Measurements from ENCODE around the gene SLC9A4. TPM values are rescaled to one million over a fixed set of nuclear protein-coding genes. Genes with fewer than 3 reads are reported as not detected.

SLC9A4 gene
- total and polyA plus RNA-seq, 9 donors, result 0.10 to 0.13 (median 0.11) TPM; not detected in 5

DNA sequence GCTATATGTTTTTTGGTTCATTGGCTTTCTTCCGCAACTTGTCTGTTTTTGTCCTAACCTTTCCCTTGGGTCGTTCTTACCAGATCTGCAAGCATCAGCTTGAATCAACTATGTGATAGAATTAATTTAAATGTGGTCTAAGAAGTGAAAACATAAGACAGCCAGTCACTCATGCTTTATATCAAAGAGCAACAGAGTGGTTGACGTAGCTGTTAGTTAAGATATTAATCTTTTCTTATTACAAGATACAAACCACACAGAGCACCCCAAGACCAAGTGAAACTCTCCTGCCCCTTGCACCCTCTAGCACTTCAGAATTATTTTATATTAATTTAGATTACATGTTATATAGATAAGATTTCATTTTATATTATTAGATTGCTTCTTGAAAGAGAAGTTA, 34.9 kb upstream of the SLC9A4 start:
- H3K36me3 ChIP-seq, result no peaks in the 10 kb centered on the region
- no peak for TF ChIP-seq EP300 (IDR thresholded peaks at IDR 0.05)
- TF ChIP-seq POLR2A (IDR thresholded peaks at IDR 0.05), result no peak
- TF ChIP-seq, protein P1, sequence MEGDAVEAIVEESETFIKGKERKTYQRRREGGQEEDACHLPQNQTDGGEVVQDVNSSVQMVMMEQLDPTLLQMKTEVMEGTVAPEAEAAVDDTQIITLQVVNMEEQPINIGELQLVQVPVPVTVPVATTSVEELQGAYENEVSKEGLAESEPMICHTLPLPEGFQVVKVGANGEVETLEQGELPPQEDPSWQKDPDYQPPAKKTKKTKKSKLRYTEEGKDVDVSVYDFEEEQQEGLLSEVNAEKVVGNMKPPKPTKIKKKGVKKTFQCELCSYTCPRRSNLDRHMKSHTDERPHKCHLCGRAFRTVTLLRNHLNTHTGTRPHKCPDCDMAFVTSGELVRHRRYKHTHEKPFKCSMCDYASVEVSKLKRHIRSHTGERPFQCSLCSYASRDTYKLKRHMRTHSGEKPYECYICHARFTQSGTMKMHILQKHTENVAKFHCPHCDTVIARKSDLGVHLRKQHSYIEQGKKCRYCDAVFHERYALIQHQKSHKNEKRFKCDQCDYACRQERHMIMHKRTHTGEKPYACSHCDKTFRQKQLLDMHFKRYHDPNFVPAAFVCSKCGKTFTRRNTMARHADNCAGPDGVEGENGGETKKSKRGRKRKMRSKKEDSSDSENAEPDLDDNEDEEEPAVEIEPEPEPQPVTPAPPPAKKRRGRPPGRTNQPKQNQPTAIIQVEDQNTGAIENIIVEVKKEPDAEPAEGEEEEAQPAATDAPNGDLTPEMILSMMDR (IDR thresholded peaks at IDR 0.05), result no peak
- intact Hi-C loops (cut with DNase I), result no loop called here
- no peak overlapping the region for H3K27ac ChIP-seq
- no peaks in the 10 kb centered on the region for H3K9me3 ChIP-seq
- no peaks in the 10 kb centered on the region for H3K4me1 ChIP-seq (ENCODE audit: insufficient read depth)
- H3K27me3 ChIP-seq, result no peaks in the 10 kb centered on the region
- no peak for DNase-seq
- H3K4me3 ChIP-seq, result no peak overlapping the region
- 86 to 93% (median 91%) methylated on average over 3 of the region's 3 CpGs for WGBS, 3 donors

DNA sequence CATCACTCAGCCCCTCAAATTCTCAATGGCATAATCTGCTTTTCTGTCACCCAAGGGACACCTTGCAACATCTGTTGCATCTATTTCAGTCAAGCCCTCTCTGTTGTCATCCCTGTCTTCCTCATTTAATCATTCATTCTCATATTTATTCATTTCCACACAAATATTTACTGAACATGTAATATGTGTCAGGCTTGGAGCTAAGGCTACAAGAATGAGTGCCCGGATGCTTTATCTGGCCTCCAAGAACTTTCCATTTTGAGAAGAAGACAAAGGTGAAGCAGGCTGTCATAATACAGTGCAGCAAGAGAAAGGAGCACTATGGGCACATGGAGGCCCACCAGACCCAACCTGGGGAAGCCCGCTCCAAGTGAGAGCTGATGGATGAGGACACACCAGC, 34.4 kb upstream of the SLC9A4 start:
- intact Hi-C loops (cut with DNase I), result no loop called here
- Histone ChIP-seq H3K27ac (no peak overlapping the region), H3K9me3 (no peaks in the 10 kb centered on the region), H3K36me3 (no peaks in the 10 kb centered on the region), H3K4me1 (ENCODE audit: insufficient read depth) (no peaks in the 10 kb centered on the region), H3K4me3 (no peak overlapping the region), H3K27me3 (no peaks in the 10 kb centered on the region)
- 93 to 99% (median 96%) methylated on average over 2 of the region's 2 CpGs for WGBS, 3 donors
- no peak for DNase-seq
- TF ChIP-seq EP300 (IDR thresholded peaks at IDR 0.05) (no peak), POLR2A (IDR thresholded peaks at IDR 0.05) (no peak)
- TF ChIP-seq, protein P1 (IDR thresholded peaks at IDR 0.05), result no peak

DNA sequence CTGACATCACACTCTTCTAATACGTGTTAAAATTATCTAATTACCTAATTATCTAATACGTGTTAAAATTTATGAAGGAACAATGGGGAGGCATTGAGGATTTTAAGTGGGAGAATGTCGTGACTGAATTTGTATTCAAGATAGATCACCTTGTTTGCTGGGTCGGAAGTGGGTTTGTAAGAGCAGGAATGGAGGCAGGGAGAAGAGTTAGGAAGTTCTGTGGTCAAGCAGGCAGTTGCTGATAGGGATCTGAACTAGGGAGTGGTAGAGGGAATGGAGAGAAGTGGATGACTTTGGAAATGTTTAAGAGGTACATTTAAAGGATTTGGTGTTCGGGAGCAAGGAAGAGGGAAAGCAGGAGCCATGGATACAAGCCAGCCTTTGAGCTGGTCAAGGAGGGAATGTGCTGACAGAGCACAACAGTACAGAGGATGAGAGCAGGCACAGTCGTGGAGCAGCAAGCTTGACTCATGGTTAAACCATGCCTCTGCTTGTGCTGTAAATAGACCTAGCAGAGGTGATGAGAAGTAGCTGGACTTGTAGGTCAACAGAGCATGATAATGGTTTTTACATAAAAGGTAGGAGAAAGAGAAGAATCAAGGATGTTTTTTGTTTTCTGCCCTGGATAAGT, 33.8 kb upstream of the SLC9A4 start:
- H3K9me3 ChIP-seq, result no peaks in the 10 kb centered on the region
- WGBS, 3 donors, result 46 to 56% (median 47%) methylated on average over 6 of the region's 6 CpGs
- no peaks in the 10 kb centered on the region for H3K27me3 ChIP-seq
- TF ChIP-seq, protein P1 (IDR thresholded peaks at IDR 0.05), result no peak
- no peak for TF ChIP-seq EP300 (IDR thresholded peaks at IDR 0.05)
- TF ChIP-seq POLR2A (IDR thresholded peaks at IDR 0.05), result no peak
- intact Hi-C loops (cut with DNase I), result no loop called here
- DNase-seq, result no peak
- no peak overlapping the region for H3K4me3 ChIP-seq
- H3K36me3 ChIP-seq, result no peaks in the 10 kb centered on the region
- H3K27ac ChIP-seq, result no peak overlapping the region
- H3K4me1 ChIP-seq (ENCODE audit: insufficient read depth), result no peaks in the 10 kb centered on the region

DNA sequence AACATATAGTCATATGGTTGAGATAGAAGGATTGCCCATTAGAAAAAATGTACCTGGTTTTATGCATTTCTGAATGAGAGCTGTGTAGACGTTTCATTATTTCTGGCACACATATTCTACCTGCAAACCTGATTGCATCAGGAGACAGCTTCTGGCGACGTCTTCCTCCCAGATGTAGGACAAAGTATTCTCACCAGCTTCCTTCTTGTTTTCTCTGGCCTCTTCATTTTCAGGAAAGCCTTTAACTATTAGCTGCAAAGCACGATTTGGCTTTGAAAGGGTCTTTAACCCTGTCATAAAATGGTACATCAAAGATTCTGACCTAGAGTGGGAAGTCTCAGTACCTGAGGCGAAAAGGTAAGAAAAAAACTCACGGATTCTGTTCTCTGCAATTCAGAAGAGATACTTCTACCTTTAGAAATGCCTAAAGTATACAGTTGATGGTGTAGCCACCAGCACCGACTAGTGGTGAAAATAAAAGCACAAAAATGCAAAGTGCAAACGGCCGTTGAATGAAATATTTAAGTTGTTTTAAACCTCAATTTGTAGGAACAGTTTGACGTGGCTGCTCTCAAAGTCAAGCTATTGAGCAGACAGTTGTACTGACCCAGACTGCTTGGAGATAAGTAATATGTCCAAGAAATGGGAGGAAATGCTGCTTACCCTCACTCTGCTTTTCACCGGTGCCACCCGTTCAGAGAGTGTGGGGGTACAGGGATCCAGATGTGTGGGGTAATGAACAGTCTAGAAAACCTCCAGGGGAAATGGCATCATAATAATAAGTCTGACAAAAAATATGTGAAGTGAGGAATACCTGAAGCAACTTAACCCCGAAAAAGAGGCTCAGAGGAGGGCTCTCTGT, 29.8 kb upstream of the SLC9A4 start:
- TF ChIP-seq, protein P1 (IDR thresholded peaks at IDR 0.05), result peak in 1 of 3 donors; percentile 12
- TF ChIP-seq EP300 (IDR thresholded peaks at IDR 0.05), result no peak
- no peaks in the 10 kb centered on the region for H3K27me3 ChIP-seq
- 25 to 31% (median 28%) methylated on average over 13 of the region's 13 CpGs for WGBS, 3 donors
- no peak overlapping the region for H3K4me3 ChIP-seq
- DNase-seq, result no peak
- no peaks in the 10 kb centered on the region for H3K36me3 ChIP-seq
- H3K27ac ChIP-seq, result no peak overlapping the region
- no peaks in the 10 kb centered on the region for H3K9me3 ChIP-seq
- no peaks in the 10 kb centered on the region for H3K4me1 ChIP-seq (ENCODE audit: insufficient read depth)
- intact Hi-C loops (cut with DNase I), result no loop called here

Measured in ovary (tissue), 9 donors.